HG03342 (cell line): ENCODE data around the gene MAP3K4.
A peak's percentile ranks its signal among the peaks of the same experiment; 100 is the strongest.
"Not testable (repeated sequence)": the region's sequence is repeated elsewhere in the genome, so short reads cannot be mapped to it uniquely, and the experiment has no call there.

Experiments used
- ATAC-seq: cut with Tn5 transposase; IDR thresholded peaks from one replicate; pipeline ENCODE4 v1.9.1; 2021; ENCODE audit warnings: mild to moderate bottlenecking, moderate library complexity; ENCODE audit not compliant: unreplicated experiment

Gene MAP3K4

GRCh38 chr6:160967351-160967750 lies 24.2 kb upstream of the MAP3K4 start:
- no peak for ATAC-seq

GRCh38 chr6:160967833-160968232 lies 23.7 kb upstream of the MAP3K4 start:
- peak; percentile 64 for ATAC-seq

GRCh38 chr6:160971171-160971570 lies 20.4 kb upstream of the MAP3K4 start:
- no peak for ATAC-seq

- ATAC-seq: peak; percentile 50
These were observed 19.5 kb upstream of the MAP3K4 start for GRCh38 chr6:160972111-160972510.

GRCh38 chr6:160972594-160972993 lies 19.0 kb upstream of the MAP3K4 start:
- not testable (repeated sequence) for ATAC-seq

GRCh38 chr6:160973311-160974250 lies 18.0 kb upstream of the MAP3K4 start:
- no peak for ATAC-seq

- ATAC-seq: no peak
These were observed 17.2 kb upstream of the MAP3K4 start for GRCh38 chr6:160974304-160974771.

- no peak for ATAC-seq
These were observed 16.4 kb upstream of the MAP3K4 start for GRCh38 chr6:160975162-160975561.

- not testable (repeated sequence) for ATAC-seq
These were observed 15.6 kb upstream of the MAP3K4 start for GRCh38 chr6:160975961-160976360.

- ATAC-seq: no peak
These were observed 13.2 kb upstream of the MAP3K4 start for GRCh38 chr6:160978141-160978901.

GRCh38 chr6:160979061-160979708 lies 12.4 kb upstream of the MAP3K4 start:
- ATAC-seq: no peak

- ATAC-seq: not testable (repeated sequence)
These were observed 8.1 kb upstream of the MAP3K4 start for GRCh38 chr6:160983377-160983948.

- ATAC-seq: no peak
These were observed 4.7 kb upstream of the MAP3K4 start for GRCh38 chr6:160986851-160987250.

GRCh38 chr6:160987265-160987664 lies 4.3 kb upstream of the MAP3K4 start:
- no peak for ATAC-seq

- ATAC-seq: no peak
These were observed 643 bp upstream of the MAP3K4 start for GRCh38 chr6:160990847-160991405.

GRCh38 chr6:160992061-160992979 lies 751 bp downstream of the MAP3K4 start:
- ATAC-seq: peak; percentile 50

- no peak for ATAC-seq
These were observed 1.4 kb downstream of the MAP3K4 start for GRCh38 chr6:160992980-160993314.

GRCh38 chr6:160995271-160995670 lies 3.7 kb downstream of the MAP3K4 start:
- no peak for ATAC-seq

GRCh38 chr6:160996131-160996601 lies 4.6 kb downstream of the MAP3K4 start:
- no peak for ATAC-seq
